ENCODE results near the gene PI4KA.

Gene PI4KA

GRCh38 chr22:20745119-20745518 is 113.5 kb downstream of the PI4KA start:
- TF ChIP-seq, protein P1, sequence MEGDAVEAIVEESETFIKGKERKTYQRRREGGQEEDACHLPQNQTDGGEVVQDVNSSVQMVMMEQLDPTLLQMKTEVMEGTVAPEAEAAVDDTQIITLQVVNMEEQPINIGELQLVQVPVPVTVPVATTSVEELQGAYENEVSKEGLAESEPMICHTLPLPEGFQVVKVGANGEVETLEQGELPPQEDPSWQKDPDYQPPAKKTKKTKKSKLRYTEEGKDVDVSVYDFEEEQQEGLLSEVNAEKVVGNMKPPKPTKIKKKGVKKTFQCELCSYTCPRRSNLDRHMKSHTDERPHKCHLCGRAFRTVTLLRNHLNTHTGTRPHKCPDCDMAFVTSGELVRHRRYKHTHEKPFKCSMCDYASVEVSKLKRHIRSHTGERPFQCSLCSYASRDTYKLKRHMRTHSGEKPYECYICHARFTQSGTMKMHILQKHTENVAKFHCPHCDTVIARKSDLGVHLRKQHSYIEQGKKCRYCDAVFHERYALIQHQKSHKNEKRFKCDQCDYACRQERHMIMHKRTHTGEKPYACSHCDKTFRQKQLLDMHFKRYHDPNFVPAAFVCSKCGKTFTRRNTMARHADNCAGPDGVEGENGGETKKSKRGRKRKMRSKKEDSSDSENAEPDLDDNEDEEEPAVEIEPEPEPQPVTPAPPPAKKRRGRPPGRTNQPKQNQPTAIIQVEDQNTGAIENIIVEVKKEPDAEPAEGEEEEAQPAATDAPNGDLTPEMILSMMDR (IDR thresholded peaks at IDR 0.05; ENCODE audit: low read depth, low read length), result no peak
- DNase-seq (ENCODE audit: low read depth in 2 of 2), result no peak

DNA sequence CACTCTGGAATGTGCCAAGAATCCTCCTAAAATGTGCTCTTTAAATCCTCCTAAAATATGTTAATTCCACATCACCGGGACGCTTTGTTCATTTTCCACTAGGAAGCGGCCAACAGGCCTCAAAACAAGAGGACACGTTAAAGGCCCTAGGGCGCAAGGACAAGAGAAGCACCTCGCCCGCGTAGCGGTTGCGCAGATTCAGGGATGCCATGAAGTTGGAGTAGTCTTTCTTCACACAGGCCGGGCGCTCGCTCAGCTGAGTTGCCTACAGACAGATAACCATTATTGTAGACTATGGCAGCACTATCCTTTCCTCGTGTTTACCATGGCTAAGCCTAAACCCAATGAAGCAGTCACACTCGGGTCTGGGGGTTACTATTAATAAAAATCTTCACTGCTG is 114.2 kb downstream of the PI4KA start:
- DNase-seq (ENCODE audit: low read depth in 2 of 2), result no peak
- TF ChIP-seq, protein P1 (IDR thresholded peaks at IDR 0.05; ENCODE audit: low read depth, low read length), result no peak
- H3K4me3 ChIP-seq (replicated peaks in 1 of 2; ENCODE audit: low read depth in 2 of 2, low read length in 2 of 2), result no peak overlapping the region

More at GRCh38 chr22:20745119-20745518, 113.5 kb downstream of the PI4KA start:
- no peak overlapping the region for H3K4me3 ChIP-seq (replicated peaks in 1 of 2; ENCODE audit: low read depth in 2 of 2, low read length in 2 of 2)

- TF ChIP-seq, protein P1 (IDR thresholded peaks at IDR 0.05; ENCODE audit: low read depth, low read length), result no peak
- no peak overlapping the region for H3K4me3 ChIP-seq (replicated peaks in 1 of 2; ENCODE audit: low read depth in 2 of 2, low read length in 2 of 2)
- no peak for DNase-seq (ENCODE audit: low read depth in 2 of 2)
These were observed 115.8 kb downstream of the PI4KA start for GRCh38 chr22:20742764-20743163.

- TF ChIP-seq, protein P1 (IDR thresholded peaks at IDR 0.05; ENCODE audit: low read depth, low read length), result peak; percentile 57
- DNase-seq (ENCODE audit: low read depth in 2 of 2), result peak; percentile 21 to 40
- no peak overlapping the region for H3K4me3 ChIP-seq (replicated peaks in 1 of 2; ENCODE audit: low read depth in 2 of 2, low read length in 2 of 2)
These were observed 116.7 kb downstream of the PI4KA start for GRCh38 chr22:20741634-20742581.

GRCh38 chr22:20741008-20741633 is 117.5 kb downstream of the PI4KA start:
- no peak overlapping the region for H3K4me3 ChIP-seq (replicated peaks in 1 of 2; ENCODE audit: low read depth in 2 of 2, low read length in 2 of 2)
- TF ChIP-seq, protein P1 (IDR thresholded peaks at IDR 0.05; ENCODE audit: low read depth, low read length), result no peak
- no peak for DNase-seq (ENCODE audit: low read depth in 2 of 2)

DNA sequence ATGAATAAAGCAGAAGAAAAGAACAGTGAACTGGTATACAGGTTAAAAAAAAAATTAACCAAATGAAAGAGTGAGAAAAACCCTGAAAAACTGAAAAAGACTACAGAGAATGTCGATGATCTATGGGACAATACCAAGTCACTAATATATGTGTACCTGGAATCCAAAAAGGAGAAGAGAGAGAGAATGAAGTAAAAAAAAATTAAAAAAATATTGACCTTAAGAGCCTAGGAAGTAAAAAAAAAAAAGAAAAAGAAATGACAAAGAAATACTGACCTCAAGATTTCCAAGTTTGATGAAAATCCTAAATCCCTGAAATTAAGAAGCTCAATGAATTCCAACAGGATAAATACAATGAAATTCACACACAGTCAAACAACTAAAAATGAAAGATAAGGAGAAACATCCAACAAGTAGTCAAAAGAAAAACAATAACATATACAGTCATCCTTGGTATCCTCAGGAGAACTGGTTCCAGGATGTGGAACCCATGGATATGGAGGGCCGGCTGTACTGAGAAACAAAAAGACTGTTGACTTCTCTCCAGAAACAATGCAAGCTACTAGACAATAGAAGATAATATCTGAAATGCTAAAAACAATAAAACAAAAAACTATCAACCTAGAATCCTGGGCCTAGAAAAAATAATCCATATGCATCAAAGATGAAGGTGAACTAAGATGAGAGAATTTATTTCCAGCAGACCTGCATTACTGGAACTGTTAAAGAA is 118.2 kb downstream of the PI4KA start:
- peak in 1 of 2 donors; percentile 56 for DNase-seq (ENCODE audit: low read depth in 2 of 2)
- TF ChIP-seq, protein P1 (IDR thresholded peaks at IDR 0.05; ENCODE audit: low read depth, low read length), result no peak
- no peak overlapping the region for H3K4me3 ChIP-seq (replicated peaks in 1 of 2; ENCODE audit: low read depth in 2 of 2, low read length in 2 of 2)

Measured in cardiac fibroblast (primary cell).